Heart left ventricle (tissue), 16 donors: Measurements from ENCODE around the gene ERBB4. TPM values are rescaled to one million over a fixed set of nuclear protein-coding genes. Genes with fewer than 3 reads are reported as not detected.

ENCODE experiments used
- ATAC-seq, 4 donors: fragments of 200-7000 bp; cut with Tn5 transposase; one replicate each; pipeline ENCODE4 v1.9.1; 2020 to 2022; ENCODE audit warnings: moderate library complexity in 4 of 4, mild to moderate bottlenecking in 3 of 4, moderate number of reproducible peaks in 1 of 4
- DNase-seq, 5 donors: peaks; one replicate each; pipeline ENCODE4 v3.0.0-alpha.2; 2020
- H3K27ac ChIP-seq, 12 donors: fragments of 200-600 bp; sonication (generic) in 4 of 12; one replicate each; pipeline versions ENCODE4 v1.5.0 to v1.8.0; 2016 to 2022; ENCODE audit warnings: mild to moderate bottlenecking in 2 of 12
- H3K27me3 ChIP-seq, 9 donors: fragments of 200-600 bp; sonication (generic) in 2 of 9; one replicate each; pipeline versions ENCODE4 v1.5.1 to v1.8.0; 2016 to 2022; ENCODE audit warnings: mild to moderate bottlenecking in 3 of 9
- H3K36me3 ChIP-seq, 9 donors: fragments of 200-600 bp; sonication (generic) in 2 of 9; one replicate each; pipeline versions ENCODE4 v1.5.0 to v1.8.0; 2018 to 2022; ENCODE audit warnings: mild to moderate bottlenecking in 2 of 9
- H3K4me1 ChIP-seq, 12 donors: fragments of 200-600 bp; sonication (generic) in 4 of 12; one replicate each; pipeline versions ENCODE4 v1.5.0 to v1.8.0; 2016 to 2022; ENCODE audit warnings: mild to moderate bottlenecking in 3 of 12
- H3K4me3 ChIP-seq, 12 donors: fragments of 200-600 bp; sonication (generic) in 4 of 12; one replicate each; pipeline versions ENCODE4 v1.5.0 to v1.8.0; 2017 to 2022; ENCODE audit warnings: mild to moderate bottlenecking in 9 of 12, moderate library complexity in 4 of 12
- H3K9me3 ChIP-seq, 12 donors: fragments of 200-600 bp; sonication (generic) in 4 of 12; one replicate each; pipeline versions ENCODE4 v1.5.0 to v1.8.0; 2016 to 2022; ENCODE audit warnings: mild to moderate bottlenecking in 1 of 12
- CTCF ChIP-seq, 12 donors: fragments of 200-600 bp; sonication (generic) in 4 of 12; IDR thresholded peaks; one replicate each; pipeline versions ENCODE4 v1.5.0 to v1.8.0; 2018 to 2022; ENCODE audit warnings: antibody characterized with exemption in 12 of 12, mild to moderate bottlenecking in 5 of 12
- POLR2A ChIP-seq, 2 donors: fragments of 450-650 bp; IDR thresholded peaks; one replicate each; pipeline ENCODE4 v1.6.1; 2017; ENCODE audit warnings: antibody characterized with exemption in 2 of 2, mild to moderate bottlenecking in 2 of 2, moderate library complexity in 2 of 2
- whole genome bisulfite sequencing, 4 donors: extraction: QIAGEN DNeasy Blood & Tissue Kit in 2 of 4; methylation state at CpG; one replicate each; pipeline versions ENCODE4 v1.1.5 to v1.1.7; 2013 to 2018; 5-methylcytosine and 5-hydroxymethylcytosine counted together
- intact Hi-C, 10 donors: fragments of 100-400 bp; cut with DNase I; formaldehyde crosslinking; loops; one replicate each; pipeline versions ENCODE4 v1.11.1 to v1.14.2; 2022
- polyA plus RNA-seq, 2 donors: library from polyadenylated mRNA; stranded (reverse); fragments of 200-250 nt; gene quantifications; one replicate each; pipeline ENCODE4 v1.2.3, GENCODE V29; 2013
- total RNA-seq, 9 donors: library from RNA; depleted of rRNA in 2 of 9; stranded (reverse); fragments of >200 nt in 2 of 9; fragmentation: NEBNext Ultra II Directional in 3 of 9; extraction: Animal tissue kit (Norgen Biotek cat#: 25700) in 3 of 9; gene quantifications; one replicate each; pipeline versions ENCODE4 v1.1.0 to v1.2.4, GENCODE V29; 2016 to 2023
- donor health status: ischemic (EF 13 %, LVEDD 7.1; RV severe dilation, severe dysfunction).
- donor health status: healthy with polysubstance abuse.
- donor health status: DM: no; HTN: yes; CAD: no.
- donor health status: DM: no; HTN: no; CAD: no.
- donor health status: ischemic (EF 25% LVEDD 6.9; RV normal size, moderate dysfunction).
- donor health status: ischemic (EF 25% LVEDD 5.7; RV mildly dilated, moderate dysfunction).
- donor health status: healthy.
- donor health status: DM: yes; HTN: yes; CAD: no.
- donor health status: ischemic (EF 35%, LVEDD 5.7; RV mildly dilated, moderate dysfunction).
- donor health status: nonischemic (EF 11% LVEDD 7.7; RV severe dilation, severe dysfunction).
- donor health status: DM: yes; HTN: yes; CAD: no.
- donor health status: PGD.
- donor health status: ischemic (EF 29% LVEDD 5.4; RV normal size, mild dysfunction).
- donor health status: nonischemic (EF 23%, LVEDD 6.1; RV moderate dilation, normal function).

Gene ERBB4
- total and polyA plus RNA-seq, 11 donors, result 1.3 to 29.5 (median 11.7) TPM

- intact Hi-C loops, result no loop called here
- no peaks in the 10 kb centered on the region for H3K27me3 ChIP-seq
- H3K4me3 ChIP-seq, result no peak overlapping the region
- 72 to 78% (median 74%) methylated on average over 1 of the region's 1 CpG for WGBS, 4 donors
- H3K27ac ChIP-seq, result no peak overlapping the region
- TF ChIP-seq CTCF (IDR thresholded peaks at IDR 0.05) (no peak), POLR2A (IDR thresholded peaks at IDR 0.05) (no peak)
- no peaks in the 10 kb centered on the region for H3K4me1 ChIP-seq
- DNase-seq (no peak), ATAC-seq (no peak)
- no peaks in the 10 kb centered on the region for H3K9me3 ChIP-seq
- H3K36me3 ChIP-seq, result no peaks in the 10 kb centered on the region
Measured at GRCh38 chr2:211957799-211958198, 580.8 kb downstream of the ERBB4 start.

DNA sequence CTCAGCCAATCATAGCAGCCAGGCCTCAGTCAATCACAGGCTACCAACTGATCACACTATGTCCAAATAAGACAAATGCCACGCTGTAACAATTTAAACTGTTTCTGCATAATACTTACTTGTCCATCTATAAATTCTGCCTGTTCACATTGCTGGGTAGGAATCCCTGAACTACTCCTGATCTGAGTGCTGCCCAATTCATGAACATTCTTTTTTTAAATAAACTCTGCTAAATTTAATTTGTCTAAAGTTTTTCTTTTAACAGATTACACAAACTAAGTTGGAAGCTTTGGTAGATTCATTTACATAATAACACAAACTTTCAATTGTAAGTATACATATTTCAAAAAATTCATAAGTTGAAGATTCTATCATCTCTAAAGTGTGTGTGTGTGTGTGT, 583.0 kb downstream of the ERBB4 start:
- Histone ChIP-seq H3K27ac (no peak overlapping the region), H3K4me3 (no peak overlapping the region), H3K4me1 (no peaks in the 10 kb centered on the region), H3K9me3 (peaks cover 0 to 14% (median 0%) of the 10 kb centered on the region in 12 donors), H3K36me3 (no peaks in the 10 kb centered on the region), H3K27me3 (no peaks in the 10 kb centered on the region)
- TF ChIP-seq POLR2A (IDR thresholded peaks at IDR 0.05) (no peak), CTCF (IDR thresholded peaks at IDR 0.05) (no peak)
- intact Hi-C loops, result no loop called here
- WGBS, 4 donors, result 78 to 89% (median 84%) methylated on average over 1 of the region's 1 CpG
- no peak for DNase-seq
- no peak for ATAC-seq

- intact Hi-C loops, result no loop called here
- Histone ChIP-seq H3K36me3 (no peaks in the 10 kb centered on the region), H3K4me3 (no peak overlapping the region), H3K27ac (no peak overlapping the region), H3K27me3 (no peaks in the 10 kb centered on the region), H3K9me3 (peaks cover 0 to 15% (median 0%) of the 10 kb centered on the region in 12 donors), H3K4me1 (no peaks in the 10 kb centered on the region)
- ATAC-seq, result no peak
- no peak for DNase-seq
- WGBS, 4 donors, result 66 to 81% (median 77%) methylated on average over 2 of the region's 2 CpGs
- TF ChIP-seq CTCF (IDR thresholded peaks at IDR 0.05) (no peak), POLR2A (IDR thresholded peaks at IDR 0.05) (no peak)
Measured at GRCh38 chr2:211948932-211949331, 589.7 kb downstream of the ERBB4 start.

DNA sequence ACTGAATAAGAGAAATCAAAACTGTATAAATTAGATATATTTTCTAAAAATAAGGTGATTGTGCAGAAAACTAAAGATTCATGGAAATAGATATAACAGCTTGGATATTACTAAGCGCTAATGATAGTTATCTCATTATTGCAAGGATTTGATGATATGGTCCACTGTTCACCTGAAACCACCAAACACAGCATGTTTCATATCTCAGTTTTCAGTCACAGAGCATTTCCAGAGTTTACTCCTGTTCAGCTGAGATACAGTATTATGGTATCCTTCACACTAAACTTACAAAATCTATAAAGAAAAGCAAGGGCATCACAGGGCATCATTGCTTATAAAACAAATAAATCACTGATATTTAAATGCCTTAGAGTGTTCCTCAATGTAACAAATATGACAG, 591.6 kb downstream of the ERBB4 start:
- H3K9me3 ChIP-seq, result peaks cover 0 to 15% (median 0%) of the 10 kb centered on the region in 12 donors
- DNase-seq (no peak), ATAC-seq (no peak)
- no peak overlapping the region for H3K27ac ChIP-seq
- 0 to 3% (median 0%) methylated on average over 1 of the region's 1 CpG for WGBS, 4 donors
- no peaks in the 10 kb centered on the region for H3K36me3 ChIP-seq
- intact Hi-C loops, result no loop called here
- TF ChIP-seq POLR2A (IDR thresholded peaks at IDR 0.05) (no peak), CTCF (IDR thresholded peaks at IDR 0.05) (no peak)
- no peaks in the 10 kb centered on the region for H3K4me1 ChIP-seq
- H3K4me3 ChIP-seq, result no peak overlapping the region
- H3K27me3 ChIP-seq, result no peaks in the 10 kb centered on the region
